Cerebellar nuclear complex (tissue), 1 donor: Measurements from ENCODE around the gene PPP1R16B.

Experiments used
- DNase-seq, 2 experiments: peaks; one replicate each; lab custom pipeline; 2025; lab: John Stamatoyannopoulos, UW

The PPP1R16B gene

GRCh38 chr20:38877483-38877882 is 72.0 kb downstream of the PPP1R16B start:
- DNase-seq, result no peak

GRCh38 chr20:38878866-38879265 is 73.4 kb downstream of the PPP1R16B start:
- DNase-seq, result no peak

- no peak for DNase-seq
These were observed 75.6 kb downstream of the PPP1R16B start for GRCh38 chr20:38880952-38881735.

- DNase-seq, result no peak
These were observed 76.4 kb downstream of the PPP1R16B start for GRCh38 chr20:38881806-38882440.

- no peak for DNase-seq
These were observed 77.1 kb downstream of the PPP1R16B start for GRCh38 chr20:38882600-38882999.

- DNase-seq, result peak; percentile 67 to 91
These were observed 77.8 kb downstream of the PPP1R16B start for GRCh38 chr20:38883081-38883980.

- DNase-seq, result no peak
These were observed 78.7 kb downstream of the PPP1R16B start for GRCh38 chr20:38883981-38884733.

GRCh38 chr20:38885357-38885756 is 79.9 kb downstream of the PPP1R16B start:
- no peak for DNase-seq

- no peak for DNase-seq
These were observed 82.7 kb downstream of the PPP1R16B start for GRCh38 chr20:38888059-38888831.

- no peak for DNase-seq
These were observed 83.6 kb downstream of the PPP1R16B start for GRCh38 chr20:38889050-38889449.

- DNase-seq, result no peak
These were observed 84.4 kb downstream of the PPP1R16B start for GRCh38 chr20:38889792-38890496.

- DNase-seq, result no peak
These were observed 85.0 kb downstream of the PPP1R16B start for GRCh38 chr20:38890497-38890818.

GRCh38 chr20:38892091-38892981 is 86.8 kb downstream of the PPP1R16B start:
- DNase-seq, result no peak

- DNase-seq, result no peak
These were observed 87.6 kb downstream of the PPP1R16B start for GRCh38 chr20:38893056-38893564.

- peak in 1 of 2 experiments; percentile 56 for DNase-seq
These were observed 88.1 kb downstream of the PPP1R16B start for GRCh38 chr20:38893565-38894090.

GRCh38 chr20:38894091-38894847 is 88.8 kb downstream of the PPP1R16B start:
- no peak for DNase-seq

GRCh38 chr20:38895098-38895949 is 89.8 kb downstream of the PPP1R16B start:
- DNase-seq, result no peak
